Hypothalamus (tissue), 51 donors: Measurements from ENCODE around the gene LRBA.

ENCODE experiments used
- DNase-seq, 51 donors: peaks; one replicate each; lab custom pipeline; 2025; lab: John Stamatoyannopoulos, UW

Gene LRBA

DNA sequence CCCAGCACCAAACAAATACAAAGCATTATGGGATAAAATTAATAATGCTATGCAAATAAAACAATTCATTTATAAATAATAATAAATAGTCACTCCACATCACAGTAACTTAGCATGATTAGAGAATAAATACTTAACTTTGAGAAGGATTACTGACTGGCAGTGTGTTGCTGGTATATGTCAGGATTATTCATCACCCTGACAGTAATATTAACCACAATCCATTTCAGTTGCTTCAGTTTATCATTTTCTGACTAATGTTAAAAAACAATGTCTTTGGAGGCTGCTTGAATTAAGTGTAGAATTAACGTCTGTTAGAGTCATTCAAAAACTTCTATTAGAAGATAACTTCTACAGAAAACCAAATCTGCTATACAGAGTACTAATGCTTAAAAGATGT is 557.3 kb downstream of the LRBA start:
- DNase-seq, result no peak

DNA sequence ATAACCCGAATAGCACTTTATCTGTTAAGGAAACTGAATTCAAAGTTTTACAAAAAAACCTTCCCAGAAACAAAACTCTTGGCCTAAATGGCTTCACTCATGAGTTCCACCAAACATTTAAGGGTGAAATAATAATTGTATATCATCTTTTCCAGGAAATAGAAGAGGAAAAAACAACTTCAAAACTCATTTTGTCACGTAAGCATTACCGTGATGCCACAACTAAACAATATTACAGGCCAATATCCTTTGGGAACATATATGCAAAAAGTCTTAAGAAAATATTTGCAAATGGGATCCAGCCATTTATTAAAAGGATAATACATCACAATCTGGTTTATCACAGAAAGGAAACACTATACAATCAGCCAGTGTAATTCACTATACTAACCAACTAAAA is 563.2 kb downstream of the LRBA start:
- DNase-seq, result no peak

DNA sequence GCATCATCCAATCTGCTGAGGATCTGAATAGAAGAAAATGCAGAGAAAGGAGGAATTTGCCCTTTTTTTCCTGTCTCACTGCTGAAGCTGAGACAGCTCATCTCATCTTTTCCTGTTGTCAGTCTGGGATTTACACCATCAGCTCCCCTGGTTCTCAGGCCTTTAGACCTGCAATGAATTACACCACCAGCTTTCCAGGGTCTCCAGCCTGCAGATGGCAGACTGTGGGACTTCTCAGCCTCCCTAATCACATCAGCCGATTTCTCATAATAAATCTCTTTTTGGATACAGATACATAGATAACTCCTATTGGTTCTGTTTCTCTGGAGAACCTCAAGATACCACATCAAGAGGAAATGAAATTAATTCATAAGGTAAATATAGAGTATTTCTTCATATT is 567.7 kb downstream of the LRBA start:
- no peak for DNase-seq

DNA sequence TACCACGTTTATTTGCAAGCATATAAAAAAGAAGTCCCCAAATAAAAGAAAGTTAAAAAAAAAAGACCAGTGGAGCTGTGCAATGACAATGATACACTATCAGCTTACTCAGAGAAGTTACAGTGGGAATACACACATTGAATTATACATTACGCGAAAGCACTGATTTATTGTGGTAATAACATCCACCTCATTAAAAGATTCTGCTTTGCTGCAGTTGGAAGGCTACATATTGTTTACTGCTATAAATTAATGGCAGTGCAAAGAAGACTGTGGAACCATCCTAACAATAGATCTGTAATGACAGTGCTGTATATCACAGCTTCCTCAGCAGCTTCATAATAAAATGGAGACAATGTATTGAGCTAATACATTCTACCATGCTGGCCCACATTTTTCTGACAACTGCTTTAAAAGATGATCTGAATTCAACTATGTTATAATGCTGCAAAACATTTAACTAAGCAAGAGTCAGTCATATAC is 575.6 kb downstream of the LRBA start:
- DNase-seq, result no peak

DNA sequence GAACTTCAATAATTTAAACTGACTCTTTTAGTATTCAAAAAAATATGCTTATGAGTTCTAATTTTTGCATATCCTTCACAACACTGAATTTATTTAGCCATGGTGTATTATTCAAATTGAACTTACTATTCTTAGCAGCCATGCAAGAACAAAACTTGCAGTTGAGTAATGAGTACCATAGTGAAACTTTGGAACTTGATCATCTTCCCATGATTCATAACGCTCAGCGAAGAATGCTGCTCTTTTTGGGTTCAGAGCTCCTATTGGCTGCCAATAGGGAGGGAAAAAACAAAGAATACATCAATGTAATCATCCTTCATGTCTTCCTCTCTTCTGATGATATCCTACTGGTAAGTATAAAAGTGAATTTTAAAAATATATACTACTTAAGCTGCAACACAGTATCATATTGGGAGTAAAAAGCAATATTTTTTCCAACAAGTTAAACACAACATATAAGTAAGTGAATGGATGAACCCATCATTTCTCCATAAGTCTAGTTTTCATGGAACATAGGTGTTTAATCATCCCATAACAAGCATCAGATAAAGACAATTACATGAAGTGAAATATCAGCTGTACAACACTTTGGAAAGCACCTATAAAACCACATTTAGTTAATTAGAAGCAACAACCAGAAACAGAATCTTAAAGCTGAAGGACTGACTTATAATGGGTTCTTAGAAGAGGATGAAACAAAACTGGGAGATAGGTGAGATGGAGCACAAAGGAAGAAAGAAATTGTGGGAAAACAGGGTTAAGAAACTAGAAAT is 578.3 kb downstream of the LRBA start:
- DNase-seq, result no peak

DNA sequence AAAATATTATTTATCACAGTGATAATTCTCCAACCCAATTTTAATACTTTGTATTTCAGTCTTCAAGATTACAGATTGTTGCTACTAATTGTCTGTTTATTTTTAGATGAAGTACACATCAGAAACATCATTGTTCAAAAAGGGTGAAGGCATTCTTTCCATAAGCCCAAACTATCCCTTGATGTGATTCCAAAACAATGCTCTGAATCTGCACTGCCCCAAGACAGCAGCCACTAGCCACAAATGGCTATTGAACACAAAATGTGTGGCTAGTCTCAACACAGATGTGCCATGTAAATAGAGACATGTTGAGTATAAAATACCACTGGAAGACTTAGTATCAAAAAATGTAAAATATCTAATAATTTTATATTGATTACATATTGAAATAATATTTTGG is 583.9 kb downstream of the LRBA start:
- DNase-seq, result no peak

DNA sequence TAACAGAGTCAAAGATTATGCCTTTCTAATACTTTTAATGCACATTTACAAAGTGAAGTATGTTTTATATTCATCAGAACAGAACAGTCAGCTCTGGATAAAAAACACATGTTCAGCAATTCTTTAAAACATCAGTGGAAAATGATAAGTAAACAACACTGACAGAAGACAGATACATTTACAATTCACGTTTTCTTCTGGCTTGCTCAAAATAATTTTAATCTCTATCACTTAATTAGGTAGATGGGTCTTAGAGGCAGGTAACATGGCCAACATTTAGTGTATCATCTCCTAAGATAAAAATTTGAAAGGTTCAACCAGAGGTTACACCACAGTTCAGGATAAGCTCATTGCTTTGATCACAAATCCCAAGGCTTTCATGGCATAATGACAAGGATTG is 589.9 kb downstream of the LRBA start:
- no peak for DNase-seq

DNA sequence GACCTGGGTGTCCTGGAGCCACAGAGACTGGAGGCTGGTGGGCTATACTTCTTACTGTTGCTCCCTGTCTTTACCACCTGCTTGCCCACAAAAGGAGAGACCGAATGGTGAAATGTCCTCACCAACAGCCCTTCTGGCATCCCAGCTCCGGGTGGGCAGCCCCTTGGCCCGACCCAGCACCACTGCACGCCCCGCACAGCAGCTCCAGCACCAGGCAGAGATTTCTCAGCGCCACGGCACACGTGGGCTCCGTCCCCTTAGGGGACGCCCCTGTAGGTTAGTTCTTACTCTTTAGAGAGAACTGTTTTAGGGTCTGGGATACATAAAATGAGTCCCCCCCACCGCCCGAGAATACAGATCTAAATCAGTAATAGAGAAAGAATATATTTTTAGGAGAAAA is 591.6 kb downstream of the LRBA start:
- DNase-seq, result no peak

DNA sequence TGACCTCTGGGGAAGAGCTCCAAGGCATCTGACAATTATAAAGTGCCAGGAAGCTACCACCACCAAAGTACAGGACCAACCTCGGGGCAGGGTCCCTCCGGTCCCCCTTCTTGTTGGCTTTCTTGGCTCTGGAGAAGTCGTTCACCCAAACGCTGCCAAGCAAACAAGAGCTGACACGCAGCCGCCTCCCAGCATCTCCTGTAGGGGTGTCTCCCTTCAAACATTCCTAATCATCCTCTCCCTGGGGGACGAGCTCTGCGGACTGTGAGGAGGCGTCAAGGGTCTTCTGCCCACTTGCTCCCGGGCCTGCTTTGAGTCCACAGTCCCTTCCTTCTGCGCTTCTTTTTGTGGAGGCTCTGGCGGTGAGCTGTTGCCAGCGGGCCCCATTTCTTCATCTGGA is 592.0 kb downstream of the LRBA start:
- DNase-seq, result no peak

DNA sequence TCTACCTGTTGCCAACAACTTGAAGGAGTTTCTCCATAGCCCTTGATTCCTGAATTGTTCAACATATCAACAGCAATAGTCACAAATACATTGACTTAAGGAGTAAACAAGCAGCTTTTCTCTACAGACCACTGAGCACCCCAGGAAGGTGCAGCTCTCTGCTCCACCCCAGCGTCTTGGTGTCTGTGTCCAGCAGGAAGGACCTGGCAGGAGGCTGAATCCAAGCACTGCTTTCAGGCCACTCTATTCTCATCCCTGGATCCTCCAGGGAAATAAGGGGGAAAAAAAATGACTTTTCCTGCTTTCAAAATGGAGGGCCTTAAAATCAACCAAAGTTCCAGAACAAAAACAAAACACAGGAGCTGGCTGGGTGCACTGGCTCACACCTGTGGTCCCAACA is 593.5 kb downstream of the LRBA start:
- DNase-seq, result no peak

DNA sequence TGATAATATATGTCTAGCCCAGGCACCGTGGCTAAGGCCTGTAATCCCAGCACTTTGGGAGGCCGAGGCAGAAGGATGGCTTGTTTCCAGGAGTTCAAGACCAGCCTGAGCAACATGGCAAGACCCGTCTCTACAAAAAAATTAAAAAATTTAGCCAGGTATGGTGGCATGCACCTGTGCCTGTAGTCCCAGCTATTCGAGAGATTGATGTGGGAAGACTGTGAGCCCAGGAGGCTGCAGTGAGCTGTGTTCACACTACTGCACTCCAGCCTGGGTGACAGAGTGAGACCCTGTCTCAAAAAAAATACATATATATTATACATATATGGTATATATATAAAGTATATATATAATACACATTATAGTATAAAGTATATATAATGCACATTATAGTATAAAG is 595.1 kb downstream of the LRBA start:
- DNase-seq, result no peak

DNA sequence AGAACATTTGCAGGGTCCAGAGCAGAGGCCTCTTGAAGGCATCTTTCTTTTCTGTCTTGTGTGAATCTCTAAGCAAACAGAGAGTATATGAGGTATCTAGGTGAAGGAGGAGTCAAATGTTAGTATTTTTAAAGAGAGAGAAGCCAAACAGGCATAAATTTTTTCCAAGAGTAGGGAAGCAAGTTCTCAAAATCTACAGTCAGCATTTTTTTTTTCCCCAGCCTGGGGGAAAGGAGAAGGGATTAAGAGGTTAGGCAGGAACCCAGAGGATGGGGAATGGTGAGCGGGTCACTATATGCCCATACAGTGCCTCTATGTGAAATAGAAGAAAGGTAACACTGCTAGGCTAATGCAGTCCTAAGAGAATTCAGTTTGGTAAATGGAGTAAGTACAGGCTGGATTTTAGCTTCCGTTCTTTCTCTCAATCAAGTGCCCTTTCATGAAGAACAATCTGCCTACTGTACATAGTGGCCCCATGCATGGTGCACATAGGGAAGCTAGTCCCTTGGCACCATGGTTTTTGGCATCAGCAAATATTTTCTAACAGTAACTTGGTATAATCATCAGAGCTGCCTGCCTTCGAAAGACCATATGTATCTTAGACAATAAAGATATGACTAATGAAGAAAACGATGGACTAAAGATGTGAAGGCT is 596.2 kb downstream of the LRBA start:
- DNase-seq, result peak in 1 of 51 donors; percentile 2

DNA sequence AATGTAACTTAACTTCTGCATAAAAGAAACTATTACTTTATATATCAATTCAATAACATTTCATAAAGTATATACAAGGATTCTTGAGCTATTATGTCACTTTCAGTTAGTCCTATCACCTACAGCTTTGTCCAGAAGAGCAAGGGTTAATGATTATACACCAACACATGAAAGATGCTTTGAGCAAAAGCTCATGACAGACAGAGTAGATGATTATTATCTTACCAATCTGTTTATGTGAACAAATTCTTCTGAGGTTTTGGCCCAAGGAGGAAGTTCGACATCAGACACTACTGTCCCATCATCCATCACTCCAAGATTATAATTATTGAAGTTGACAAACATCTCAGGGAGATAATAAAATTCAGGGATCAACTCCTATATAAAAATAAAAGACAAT is 599.9 kb downstream of the LRBA start:
- DNase-seq, result no peak

DNA sequence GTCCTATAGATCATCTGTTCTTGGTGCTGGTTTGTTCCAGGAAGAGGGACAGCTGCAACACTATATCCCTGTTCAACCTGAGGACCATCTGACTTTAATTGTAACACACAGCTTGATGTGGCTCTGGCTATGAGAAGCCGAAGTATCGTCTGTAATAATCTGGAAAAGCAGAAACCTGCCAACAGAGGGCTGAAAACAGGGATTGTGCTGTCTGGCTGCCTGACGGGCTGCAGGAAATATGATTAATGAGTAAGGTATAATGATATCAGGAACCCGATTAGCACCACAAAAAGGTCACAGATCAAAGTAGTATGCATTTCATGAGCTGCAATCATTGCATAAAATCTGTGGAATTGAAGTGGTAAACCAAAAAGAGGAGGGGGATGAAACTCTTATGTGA is 603.6 kb downstream of the LRBA start:
- no peak for DNase-seq

DNA sequence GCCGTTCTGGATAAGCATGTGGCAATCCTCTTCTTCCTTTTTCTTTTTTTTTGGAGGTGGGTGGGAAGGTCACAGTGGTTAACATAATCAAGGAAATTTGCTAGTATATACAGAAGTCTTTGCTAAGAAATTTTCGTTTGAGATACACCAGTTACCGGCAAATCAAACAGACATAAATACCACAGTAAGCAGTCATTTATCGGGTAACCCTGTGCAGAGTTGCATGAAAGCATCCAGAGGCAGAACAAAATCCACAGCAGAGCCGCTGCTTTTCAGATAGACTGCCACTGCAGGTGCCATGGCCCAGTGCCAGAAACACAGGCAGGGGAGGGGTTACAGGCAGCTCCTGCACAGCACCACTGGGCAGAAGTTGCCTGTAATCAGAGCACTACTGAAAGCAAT is 612.2 kb downstream of the LRBA start:
- peak in 22 of 51 donors; percentile 1 to 34 (median 11) for DNase-seq

DNA sequence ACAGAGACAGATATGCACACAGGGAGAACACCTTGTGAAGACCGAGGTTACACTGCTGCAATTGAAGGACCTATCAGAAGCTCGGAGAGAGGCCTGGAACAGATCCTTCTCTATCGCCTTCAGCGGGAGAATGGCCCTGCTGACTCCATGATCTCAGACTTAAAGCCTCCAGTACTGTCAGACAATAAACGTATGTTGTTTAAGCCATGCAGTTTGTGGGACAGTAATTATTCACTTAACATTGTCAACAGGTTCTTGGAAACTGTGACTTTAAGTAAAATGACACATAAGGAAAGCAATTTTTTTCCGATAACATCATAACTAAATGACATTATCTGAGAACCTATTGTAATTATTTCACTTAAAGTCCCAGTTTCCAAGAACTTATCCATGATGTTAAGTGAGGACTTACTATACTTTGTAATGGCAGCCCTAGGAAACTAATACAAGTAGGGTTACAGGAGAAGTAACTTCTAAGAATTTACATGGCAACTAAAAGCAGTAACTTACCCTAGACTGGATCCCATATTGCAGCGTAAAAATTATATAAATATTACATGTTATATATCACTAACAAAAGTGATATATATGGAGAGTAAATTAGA is 613.9 kb downstream of the LRBA start:
- no peak for DNase-seq

DNA sequence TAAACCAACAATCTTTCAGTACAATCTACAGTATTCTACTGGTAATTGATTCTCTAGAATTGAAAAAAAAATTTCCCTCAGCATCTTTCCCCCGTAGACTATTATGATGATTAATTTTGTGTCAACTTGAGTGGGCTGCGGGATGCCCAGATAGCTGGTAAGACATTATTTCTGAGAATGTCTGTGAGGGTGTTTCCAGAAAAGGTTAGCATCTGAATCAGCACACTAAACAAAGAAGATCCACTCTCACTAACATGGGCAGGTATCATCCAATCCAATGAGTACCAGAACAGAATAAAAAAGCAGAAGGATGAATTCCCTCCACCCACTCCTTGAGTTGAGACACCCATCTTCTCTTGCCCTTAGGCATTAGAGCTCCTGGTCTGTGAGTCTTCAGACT is 619.2 kb downstream of the LRBA start:
- DNase-seq, result no peak

DNA sequence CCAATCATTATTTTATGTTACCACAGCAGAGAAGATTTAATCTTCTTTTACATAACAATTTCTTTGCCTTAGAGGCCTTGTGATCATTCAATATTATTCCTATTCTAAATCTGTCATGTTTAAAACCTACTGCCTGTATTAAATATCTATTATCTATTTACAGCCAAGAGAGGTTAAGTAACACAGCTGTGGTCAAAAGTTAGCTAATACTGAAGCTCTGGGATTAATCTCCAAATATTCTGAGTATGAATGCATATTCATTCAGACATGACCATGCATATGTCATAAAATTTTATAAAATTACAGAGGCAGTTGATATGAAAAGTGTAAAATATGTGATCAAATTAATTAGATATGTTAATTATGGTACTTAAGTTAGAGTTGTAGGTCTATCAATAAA is 621.0 kb downstream of the LRBA start:
- no peak for DNase-seq

DNA sequence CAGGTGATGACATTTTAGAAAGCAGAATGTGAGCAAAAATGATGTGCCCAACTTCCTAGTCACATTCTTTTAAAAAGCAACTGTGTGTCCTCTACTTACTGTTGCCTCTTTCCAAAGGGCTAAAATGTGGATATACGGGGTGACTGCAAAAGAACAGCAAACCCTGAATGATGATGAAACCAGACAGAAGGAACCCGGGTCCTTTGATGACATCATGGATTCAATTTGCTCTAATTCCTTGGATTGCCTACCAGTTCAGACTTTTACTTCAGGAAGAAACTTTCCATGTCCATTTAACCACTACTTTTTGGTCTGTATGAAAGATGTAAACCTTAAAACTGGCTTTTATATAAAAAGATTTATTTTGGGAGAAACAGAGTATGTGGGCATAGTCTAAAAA is 624.0 kb downstream of the LRBA start:
- DNase-seq, result no peak

DNA sequence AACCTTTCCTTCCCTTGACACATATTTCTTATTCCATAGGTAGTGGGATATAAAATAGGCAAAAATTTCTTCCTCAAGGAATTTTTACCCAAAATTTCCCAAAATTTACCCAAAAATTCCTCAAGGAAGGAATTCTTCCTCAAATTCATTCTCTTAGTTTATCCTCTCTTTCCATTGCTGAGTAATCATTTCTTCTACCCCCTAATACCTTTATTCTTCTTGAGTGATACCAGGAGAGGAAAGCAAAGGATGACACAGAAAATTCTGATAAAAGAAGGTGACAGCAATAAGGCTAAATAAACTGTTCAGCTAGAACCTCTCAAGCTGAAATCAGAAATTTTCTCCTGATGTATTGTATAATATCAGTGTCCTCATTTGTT is 624.6 kb downstream of the LRBA start:
- DNase-seq, result no peak

DNA sequence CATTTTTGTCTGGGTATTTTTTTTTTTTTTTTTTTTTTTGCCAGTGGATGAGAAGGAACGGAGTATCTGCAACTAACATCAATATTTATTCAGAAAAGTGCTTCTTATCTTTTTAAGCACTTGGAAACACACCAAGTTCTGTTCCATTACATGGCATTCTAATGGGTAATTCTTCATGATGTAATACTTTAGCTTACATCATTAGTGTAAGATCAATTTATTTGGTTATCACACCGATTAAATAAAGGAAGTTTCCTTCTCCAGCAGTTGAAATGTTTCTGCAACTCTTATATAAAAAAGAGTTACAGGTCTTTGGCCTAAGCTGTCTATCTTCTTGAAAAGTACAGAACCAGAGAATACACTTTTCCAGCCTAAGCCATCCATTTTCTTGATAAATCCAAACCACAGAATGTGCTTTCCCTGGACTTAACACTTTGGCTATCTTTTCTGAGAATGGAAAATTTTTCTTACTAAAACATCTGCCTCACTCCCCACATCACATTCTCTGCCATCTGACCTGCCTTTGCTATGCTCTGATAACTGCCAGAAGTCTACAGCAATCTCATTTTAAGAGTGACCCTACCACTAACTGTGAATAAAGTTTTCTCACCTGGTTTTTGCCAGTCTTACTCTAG is 625.1 kb downstream of the LRBA start:
- DNase-seq, result no peak

DNA sequence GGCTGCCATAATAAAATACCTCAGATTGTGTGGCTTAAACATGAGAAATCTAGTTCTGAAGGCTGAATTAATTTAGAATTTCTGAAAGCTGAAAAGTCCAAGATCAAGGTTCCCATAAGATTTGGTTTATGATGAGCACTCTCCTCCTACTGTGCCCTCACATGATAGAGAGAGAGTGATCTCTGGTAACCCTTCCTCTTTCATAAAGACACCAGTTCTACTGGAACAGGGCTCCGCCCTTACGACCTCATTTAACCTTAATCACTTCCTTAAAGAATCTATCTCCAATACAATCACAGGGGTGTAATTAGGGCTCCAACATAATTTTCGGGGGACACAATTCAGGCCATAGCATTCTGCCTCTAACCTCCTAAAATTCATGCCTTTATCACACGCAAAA is 627.1 kb downstream of the LRBA start:
- DNase-seq, result no peak
